ENCODE results near the gene TRPM8. TPM values are rescaled to one million over a fixed set of nuclear protein-coding genes. Genes with fewer than 3 reads are reported as not detected.

TRPM8 gene
- total and polyA plus RNA-seq, 2 experiments from 2014 or later = 0.83 TPM; not detected in 1

DNA sequence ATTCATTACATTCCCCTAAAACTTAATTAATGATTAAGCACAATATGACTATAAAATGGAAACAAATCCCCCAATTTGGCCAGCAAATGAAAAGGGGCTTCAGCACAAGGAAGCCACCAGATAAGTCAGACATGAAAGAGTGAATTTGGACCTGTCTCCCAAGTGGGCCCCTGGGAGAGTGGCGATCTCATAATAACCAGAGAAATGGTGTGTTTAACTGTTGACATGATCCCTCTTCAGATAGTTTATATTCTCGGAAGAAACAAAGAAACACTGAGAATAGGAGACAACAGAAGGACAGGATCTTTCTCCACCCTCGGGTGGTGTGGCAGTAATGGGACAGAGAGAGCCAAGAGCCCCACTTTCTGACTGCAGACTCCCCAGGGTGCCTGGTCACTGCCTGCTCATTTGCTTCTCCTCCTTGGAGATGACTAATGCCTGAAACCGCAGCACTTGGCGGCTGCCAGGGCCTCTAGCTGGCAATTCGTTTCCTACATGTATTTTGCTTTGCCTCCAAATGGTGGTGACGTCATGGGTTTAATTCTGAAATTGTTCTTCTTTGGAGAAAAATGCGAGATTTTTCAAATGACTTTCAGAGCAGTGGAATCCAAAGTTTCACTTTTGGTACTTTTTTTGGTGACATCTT lies 86.9 kb downstream of the TRPM8 start:
- H3K27me3 ChIP-seq = peaks cover 3% of the 10 kb centered on the region
- H3K4me1 ChIP-seq (ENCODE audit: low read depth) = no peaks in the 10 kb centered on the region
- TF ChIP-seq, protein P1, sequence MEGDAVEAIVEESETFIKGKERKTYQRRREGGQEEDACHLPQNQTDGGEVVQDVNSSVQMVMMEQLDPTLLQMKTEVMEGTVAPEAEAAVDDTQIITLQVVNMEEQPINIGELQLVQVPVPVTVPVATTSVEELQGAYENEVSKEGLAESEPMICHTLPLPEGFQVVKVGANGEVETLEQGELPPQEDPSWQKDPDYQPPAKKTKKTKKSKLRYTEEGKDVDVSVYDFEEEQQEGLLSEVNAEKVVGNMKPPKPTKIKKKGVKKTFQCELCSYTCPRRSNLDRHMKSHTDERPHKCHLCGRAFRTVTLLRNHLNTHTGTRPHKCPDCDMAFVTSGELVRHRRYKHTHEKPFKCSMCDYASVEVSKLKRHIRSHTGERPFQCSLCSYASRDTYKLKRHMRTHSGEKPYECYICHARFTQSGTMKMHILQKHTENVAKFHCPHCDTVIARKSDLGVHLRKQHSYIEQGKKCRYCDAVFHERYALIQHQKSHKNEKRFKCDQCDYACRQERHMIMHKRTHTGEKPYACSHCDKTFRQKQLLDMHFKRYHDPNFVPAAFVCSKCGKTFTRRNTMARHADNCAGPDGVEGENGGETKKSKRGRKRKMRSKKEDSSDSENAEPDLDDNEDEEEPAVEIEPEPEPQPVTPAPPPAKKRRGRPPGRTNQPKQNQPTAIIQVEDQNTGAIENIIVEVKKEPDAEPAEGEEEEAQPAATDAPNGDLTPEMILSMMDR (IDR thresholded peaks at IDR 0.05; ENCODE audit: low read depth, low read length) = no peak
- no peak overlapping the region for H3K4me3 ChIP-seq
- peak in 1 of 2 donors; percentile 89 for DNase-seq (ENCODE audit: low read depth in 1 of 2, low spot score in 1 of 2)
- H3K36me3 ChIP-seq = no peaks in the 10 kb centered on the region
- no peak overlapping the region for H3K27ac ChIP-seq
- no peaks in the 10 kb centered on the region for H3K9me3 ChIP-seq (ENCODE audit: low read depth)

DNA sequence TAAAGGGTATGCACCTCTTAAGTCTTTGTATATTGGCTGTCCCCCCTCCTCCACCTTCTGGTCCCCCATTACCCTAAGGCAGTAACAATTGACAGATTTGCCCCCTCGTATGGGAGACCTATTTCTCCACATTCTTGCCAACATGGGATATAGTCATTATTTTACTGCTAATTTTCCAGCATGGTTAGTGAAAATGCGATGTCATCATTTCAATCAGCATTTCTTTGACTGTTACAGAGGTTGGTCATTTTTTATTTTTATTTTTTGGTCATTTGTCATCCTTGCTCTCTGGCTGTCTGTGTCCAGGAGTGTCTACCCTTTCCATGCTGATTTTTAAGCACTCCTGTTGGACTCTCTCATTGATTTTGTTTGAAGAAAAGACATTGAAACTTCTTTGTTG lies 88.0 kb downstream of the TRPM8 start:
- Histone ChIP-seq H3K27me3 (peaks cover 3% of the 10 kb centered on the region), H3K36me3 (no peaks in the 10 kb centered on the region), H3K4me1 (ENCODE audit: low read depth) (no peaks in the 10 kb centered on the region), H3K4me3 (no peak overlapping the region), H3K27ac (no peak overlapping the region), H3K9me3 (ENCODE audit: low read depth) (no peaks in the 10 kb centered on the region)
- DNase-seq (ENCODE audit: low read depth in 1 of 2, low spot score in 1 of 2) = no peak
- TF ChIP-seq, protein P1 (IDR thresholded peaks at IDR 0.05; ENCODE audit: low read depth, low read length) = no peak

DNA sequence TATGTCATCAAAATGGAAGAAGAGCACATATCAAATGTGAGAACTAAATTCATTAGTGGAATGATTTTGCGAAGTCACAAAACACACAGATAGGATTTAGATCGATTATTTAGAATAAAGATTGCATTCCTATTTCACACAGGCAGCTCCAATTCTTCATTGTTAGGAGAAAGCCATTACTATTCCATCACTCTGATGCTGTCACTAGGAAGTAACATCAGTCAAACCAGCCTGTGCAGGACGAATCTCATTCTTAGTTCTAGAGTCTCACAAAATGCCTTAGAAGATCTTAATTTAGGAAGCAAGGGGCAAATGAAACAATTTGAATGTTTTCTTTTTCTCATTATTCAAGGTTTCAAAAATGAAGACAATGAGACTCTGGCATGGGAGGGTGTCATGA lies 89.3 kb downstream of the TRPM8 start:
- Histone ChIP-seq H3K9me3 (ENCODE audit: low read depth) (no peaks in the 10 kb centered on the region), H3K4me3 (no peak overlapping the region), H3K36me3 (no peaks in the 10 kb centered on the region), H3K27ac (no peak overlapping the region), H3K27me3 (peaks cover 3% of the 10 kb centered on the region), H3K4me1 (ENCODE audit: low read depth) (no peaks in the 10 kb centered on the region)
- DNase-seq (ENCODE audit: low read depth in 1 of 2, low spot score in 1 of 2) = no peak
- TF ChIP-seq, protein P1 (IDR thresholded peaks at IDR 0.05; ENCODE audit: low read depth, low read length) = no peak

DNA sequence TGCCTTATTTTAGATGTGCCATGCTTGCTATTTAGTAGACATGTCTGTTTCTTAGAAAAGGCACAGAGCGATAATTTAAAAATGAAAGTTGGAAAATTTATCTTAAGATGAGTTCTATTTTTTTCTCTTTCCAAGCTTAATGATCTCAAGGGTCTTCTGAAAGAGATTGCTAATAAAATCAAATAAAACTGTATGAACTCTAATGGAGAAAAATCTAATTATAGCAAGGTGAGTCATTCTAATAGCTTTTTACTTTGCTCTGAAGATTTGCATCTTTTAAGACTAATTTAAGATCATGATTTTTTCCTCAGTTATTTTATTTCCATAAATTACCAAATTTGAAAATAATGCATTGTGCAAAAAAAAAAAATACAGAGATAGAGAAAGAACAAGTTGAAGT lies 97.3 kb downstream of the TRPM8 start:
- TF ChIP-seq, protein P1 (IDR thresholded peaks at IDR 0.05; ENCODE audit: low read depth, low read length) = no peak
- H3K4me1 ChIP-seq (ENCODE audit: low read depth) = no peaks in the 10 kb centered on the region
- no peak overlapping the region for H3K4me3 ChIP-seq
- no peak for DNase-seq (ENCODE audit: low read depth in 1 of 2, low spot score in 1 of 2)
- H3K27me3 ChIP-seq = no peaks in the 10 kb centered on the region
- H3K36me3 ChIP-seq = no peaks in the 10 kb centered on the region
- H3K9me3 ChIP-seq (ENCODE audit: low read depth) = no peaks in the 10 kb centered on the region
- no peak overlapping the region for H3K27ac ChIP-seq

DNA sequence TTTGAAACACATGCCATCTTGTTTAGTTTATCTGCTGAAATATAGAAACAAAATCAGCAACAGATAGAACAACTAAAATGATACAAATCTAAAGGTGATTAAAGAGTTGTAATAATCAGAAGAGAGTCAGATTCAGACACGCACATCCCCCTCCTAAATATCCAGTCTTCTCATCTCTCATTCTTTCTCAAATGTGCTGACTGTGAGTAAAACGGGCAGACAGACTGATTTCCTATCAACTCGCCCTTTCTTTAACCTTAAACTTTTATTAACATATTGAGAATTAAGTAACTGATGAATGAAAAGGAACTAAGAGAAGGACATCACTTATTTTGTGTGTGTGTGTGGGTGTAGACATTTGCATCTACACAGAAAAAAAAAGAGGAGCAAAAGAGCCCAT lies 98.7 kb downstream of the TRPM8 start:
- Histone ChIP-seq H3K4me3 (no peak overlapping the region), H3K27me3 (no peaks in the 10 kb centered on the region), H3K9me3 (ENCODE audit: low read depth) (no peaks in the 10 kb centered on the region), H3K4me1 (ENCODE audit: low read depth) (no peaks in the 10 kb centered on the region), H3K27ac (no peak overlapping the region), H3K36me3 (no peaks in the 10 kb centered on the region)
- TF ChIP-seq, protein P1 (IDR thresholded peaks at IDR 0.05; ENCODE audit: low read depth, low read length) = no peak
- DNase-seq (ENCODE audit: low read depth in 1 of 2, low spot score in 1 of 2) = no peak

Data from cardiac muscle cell (in vitro differentiated cells and primary cell).